KMS-11 (cell line): ENCODE measurements around the gene NELFB.

Experiments
- H2AFZ ChIP-seq: fragments of 200-600 bp; sonication (generic); 2 replicates; pipeline ENCODE4 v1.6.1; 2016; ENCODE audit warnings: antibody characterized with exemption, mixed run types, low read depth
- H3K27ac ChIP-seq: fragments of 200-600 bp; sonication (generic); 2 replicates; pipeline ENCODE4 v1.6.1; 2016; ENCODE audit warnings: mild to moderate bottlenecking, mixed run types
- H3K27me3 ChIP-seq: fragments of 200-600 bp; sonication (generic); 2 replicates; pipeline ENCODE4 v1.6.1; 2017; ENCODE audit warnings: mild to moderate bottlenecking, low read depth, mixed run types, moderate library complexity; ENCODE audit not compliant: insufficient read depth
- H3K36me3 ChIP-seq: fragments of 200-600 bp; sonication (generic); 2 replicates; pipeline ENCODE4 v1.6.1; 2017; ENCODE audit warnings: mild to moderate bottlenecking, mixed run types; ENCODE audit not compliant: insufficient read depth
- H3K4me1 ChIP-seq: fragments of 200-600 bp; sonication (generic); 2 replicates; pipeline ENCODE4 v1.6.1; 2016; ENCODE audit warnings: mild to moderate bottlenecking, low read depth, mixed run types; ENCODE audit not compliant: poor library complexity, severe bottlenecking
- H3K4me2 ChIP-seq: fragments of 200-600 bp; sonication (generic); 2 replicates; pipeline ENCODE4 v1.7.0; 2016; ENCODE audit warnings: mild to moderate bottlenecking, mixed run types
- H3K4me3 ChIP-seq: fragments of 200-600 bp; sonication (generic); IDR thresholded peaks from 2 replicates; pipeline ENCODE4 v1.6.1; 2017; ENCODE audit warnings: low read depth, low read length, mixed read lengths; ENCODE audit not compliant: insufficient read depth
- H3K79me2 ChIP-seq: fragments of 200-600 bp; sonication (generic); 2 replicates; pipeline ENCODE4 v1.6.1; 2016; ENCODE audit warnings: low read depth, mixed run types; ENCODE audit not compliant: insufficient read depth
- H3K9ac ChIP-seq: fragments of 200-600 bp; sonication (generic); 2 replicates; pipeline ENCODE4 v1.6.1; 2016; ENCODE audit warnings: mild to moderate bottlenecking, mixed run types
- H4K20me1 ChIP-seq: fragments of 200-600 bp; sonication (generic); 2 replicates; pipeline ENCODE4 v1.6.1; 2016; ENCODE audit warnings: mild to moderate bottlenecking, mixed run types; ENCODE audit not compliant: insufficient read depth
- TF ChIP-seq, protein P1 (sequence below): fragments of 200-600 bp; sonication (generic); conservative IDR thresholded peaks from 2 replicates; pipeline ENCODE4 v1.6.1; 2017; ENCODE audit warnings: low read depth, mild to moderate bottlenecking, antibody characterized with exemption, low read length, moderate library complexity, mixed read lengths

Gene NELFB

DNA sequence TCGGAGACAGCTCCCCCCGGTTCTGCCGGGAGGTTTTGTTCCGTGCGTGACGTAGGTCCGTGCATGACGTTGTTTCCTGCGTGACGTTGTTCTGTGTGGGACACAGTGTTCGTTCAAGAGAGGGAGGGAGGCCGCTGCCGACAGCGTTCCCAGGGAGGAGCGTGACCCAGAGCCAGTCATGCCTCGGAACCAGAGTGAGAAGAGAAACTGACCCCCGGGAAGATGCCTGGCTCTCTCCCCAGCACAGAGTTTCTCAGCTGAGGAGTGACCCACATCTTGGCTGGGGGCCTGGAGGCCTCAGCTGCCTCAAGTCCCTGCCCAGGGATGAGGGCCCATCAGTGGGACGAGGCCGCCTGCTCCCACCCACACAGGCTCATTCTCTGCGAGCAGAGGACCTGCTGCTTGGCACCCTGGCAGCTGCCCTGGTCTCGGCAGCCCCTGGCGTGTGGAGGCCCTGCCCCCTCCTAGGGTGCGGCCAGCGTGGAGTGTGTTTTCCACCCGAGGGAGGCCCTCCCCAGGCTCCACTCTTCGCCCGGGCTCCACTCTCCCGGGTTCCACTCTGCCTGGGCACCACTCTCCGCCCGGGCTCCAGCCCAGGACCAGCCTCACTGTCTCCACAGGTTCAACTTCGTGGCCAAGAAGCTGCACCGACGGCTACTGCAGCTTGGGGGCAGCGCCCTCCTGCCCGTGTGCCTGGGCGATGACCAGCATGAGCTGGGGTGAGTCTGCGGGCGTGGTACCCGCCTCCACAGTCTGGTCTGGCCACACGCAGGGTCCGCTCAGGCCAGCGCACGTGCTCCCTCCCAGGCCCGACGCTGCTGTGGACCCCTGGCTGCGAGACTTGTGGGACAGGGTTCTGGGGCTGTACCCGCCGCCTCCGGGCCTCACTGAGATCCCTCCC, 41.7 kb upstream of the NELFB start:
- no peak overlapping the region for H3K9ac ChIP-seq
- H3K4me3 ChIP-seq, result no peak overlapping the region
- no peaks in the 10 kb centered on the region for H3K79me2 ChIP-seq
- TF ChIP-seq, protein P1, sequence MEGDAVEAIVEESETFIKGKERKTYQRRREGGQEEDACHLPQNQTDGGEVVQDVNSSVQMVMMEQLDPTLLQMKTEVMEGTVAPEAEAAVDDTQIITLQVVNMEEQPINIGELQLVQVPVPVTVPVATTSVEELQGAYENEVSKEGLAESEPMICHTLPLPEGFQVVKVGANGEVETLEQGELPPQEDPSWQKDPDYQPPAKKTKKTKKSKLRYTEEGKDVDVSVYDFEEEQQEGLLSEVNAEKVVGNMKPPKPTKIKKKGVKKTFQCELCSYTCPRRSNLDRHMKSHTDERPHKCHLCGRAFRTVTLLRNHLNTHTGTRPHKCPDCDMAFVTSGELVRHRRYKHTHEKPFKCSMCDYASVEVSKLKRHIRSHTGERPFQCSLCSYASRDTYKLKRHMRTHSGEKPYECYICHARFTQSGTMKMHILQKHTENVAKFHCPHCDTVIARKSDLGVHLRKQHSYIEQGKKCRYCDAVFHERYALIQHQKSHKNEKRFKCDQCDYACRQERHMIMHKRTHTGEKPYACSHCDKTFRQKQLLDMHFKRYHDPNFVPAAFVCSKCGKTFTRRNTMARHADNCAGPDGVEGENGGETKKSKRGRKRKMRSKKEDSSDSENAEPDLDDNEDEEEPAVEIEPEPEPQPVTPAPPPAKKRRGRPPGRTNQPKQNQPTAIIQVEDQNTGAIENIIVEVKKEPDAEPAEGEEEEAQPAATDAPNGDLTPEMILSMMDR, result no peak
- H2AFZ ChIP-seq, result no peak overlapping the region
- H4K20me1 ChIP-seq, result no peaks in the 10 kb centered on the region
- H3K27me3 ChIP-seq, result no peaks in the 10 kb centered on the region
- H3K36me3 ChIP-seq, result no peaks in the 10 kb centered on the region
- H3K27ac ChIP-seq, result no peak overlapping the region
- no peaks in the 10 kb centered on the region for H3K4me1 ChIP-seq
- no peak overlapping the region for H3K4me2 ChIP-seq

DNA sequence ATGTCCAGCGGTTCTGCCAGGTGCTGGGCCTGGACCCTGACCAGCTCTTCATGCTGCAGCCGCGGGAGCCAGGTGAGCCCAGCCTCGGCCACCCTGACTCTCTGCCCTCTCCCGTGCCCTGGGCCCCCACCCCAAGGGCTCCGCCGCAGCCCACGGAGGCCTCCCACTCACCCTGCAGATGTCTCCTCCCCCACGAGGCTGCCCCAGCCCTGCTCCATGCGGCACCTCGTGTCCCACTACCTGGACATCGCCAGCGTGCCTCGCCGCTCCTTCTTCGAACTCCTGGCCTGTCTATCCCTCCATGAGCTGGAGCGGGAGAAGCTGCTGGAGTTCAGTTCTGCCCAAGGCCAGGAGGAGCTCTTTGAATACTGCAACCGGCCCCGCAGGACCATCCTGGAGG, 40.5 kb upstream of the NELFB start:
- no peaks in the 10 kb centered on the region for H3K79me2 ChIP-seq
- H3K4me2 ChIP-seq, result no peak overlapping the region
- H2AFZ ChIP-seq, result no peak overlapping the region
- H3K27ac ChIP-seq, result no peak overlapping the region
- H3K27me3 ChIP-seq, result no peaks in the 10 kb centered on the region
- no peaks in the 10 kb centered on the region for H4K20me1 ChIP-seq
- no peaks in the 10 kb centered on the region for H3K36me3 ChIP-seq
- no peaks in the 10 kb centered on the region for H3K4me1 ChIP-seq
- no peak overlapping the region for H3K4me3 ChIP-seq
- TF ChIP-seq, protein P1, result no peak
- H3K9ac ChIP-seq, result no peak overlapping the region

DNA sequence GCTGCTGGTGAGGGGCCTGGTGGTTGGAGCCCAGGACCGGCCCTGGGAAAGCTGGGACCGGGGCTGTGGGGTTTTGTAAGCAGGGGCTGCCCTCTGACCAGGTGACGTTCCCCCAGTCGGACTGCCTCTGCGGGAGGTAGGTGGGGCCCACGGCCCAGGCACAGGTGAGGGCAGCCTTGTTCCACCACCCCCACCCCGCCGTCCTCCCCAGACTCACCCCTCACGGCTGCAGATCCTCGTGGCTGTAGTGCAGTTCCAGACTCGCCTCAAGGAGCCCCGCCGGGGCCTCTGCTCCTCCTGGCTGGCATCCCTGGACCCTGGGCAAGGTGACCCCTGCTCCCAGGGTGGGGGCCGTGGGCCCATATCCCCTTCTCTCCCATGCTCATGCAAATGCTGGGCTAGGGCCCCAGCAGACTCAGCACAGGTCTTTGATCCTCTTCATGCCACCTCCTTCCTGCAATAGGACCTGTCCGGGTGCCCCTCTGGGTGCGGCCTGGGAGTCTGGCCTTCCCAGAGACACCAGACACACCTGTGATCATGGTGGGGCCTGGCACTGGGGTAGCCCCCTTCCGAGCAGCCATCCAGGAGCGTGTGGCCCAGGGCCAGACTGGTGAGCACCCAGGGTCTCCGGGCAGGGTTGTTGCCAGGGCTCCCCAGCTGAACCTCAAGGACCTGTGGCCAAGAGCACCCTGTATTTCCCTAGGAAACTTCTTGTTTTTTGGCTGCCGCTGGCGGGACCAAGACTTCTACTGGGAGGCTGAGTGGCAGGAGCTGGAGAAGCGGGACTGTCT, 39.7 kb upstream of the NELFB start:
- no peak overlapping the region for H3K4me3 ChIP-seq
- no peak overlapping the region for H3K9ac ChIP-seq
- no peaks in the 10 kb centered on the region for H3K36me3 ChIP-seq
- no peaks in the 10 kb centered on the region for H3K27me3 ChIP-seq
- H3K79me2 ChIP-seq, result no peaks in the 10 kb centered on the region
- no peak overlapping the region for H3K27ac ChIP-seq
- H2AFZ ChIP-seq, result no peak overlapping the region
- no peak overlapping the region for H3K4me2 ChIP-seq
- no peaks in the 10 kb centered on the region for H3K4me1 ChIP-seq
- TF ChIP-seq, protein P1, result no peak
- no peaks in the 10 kb centered on the region for H4K20me1 ChIP-seq

DNA sequence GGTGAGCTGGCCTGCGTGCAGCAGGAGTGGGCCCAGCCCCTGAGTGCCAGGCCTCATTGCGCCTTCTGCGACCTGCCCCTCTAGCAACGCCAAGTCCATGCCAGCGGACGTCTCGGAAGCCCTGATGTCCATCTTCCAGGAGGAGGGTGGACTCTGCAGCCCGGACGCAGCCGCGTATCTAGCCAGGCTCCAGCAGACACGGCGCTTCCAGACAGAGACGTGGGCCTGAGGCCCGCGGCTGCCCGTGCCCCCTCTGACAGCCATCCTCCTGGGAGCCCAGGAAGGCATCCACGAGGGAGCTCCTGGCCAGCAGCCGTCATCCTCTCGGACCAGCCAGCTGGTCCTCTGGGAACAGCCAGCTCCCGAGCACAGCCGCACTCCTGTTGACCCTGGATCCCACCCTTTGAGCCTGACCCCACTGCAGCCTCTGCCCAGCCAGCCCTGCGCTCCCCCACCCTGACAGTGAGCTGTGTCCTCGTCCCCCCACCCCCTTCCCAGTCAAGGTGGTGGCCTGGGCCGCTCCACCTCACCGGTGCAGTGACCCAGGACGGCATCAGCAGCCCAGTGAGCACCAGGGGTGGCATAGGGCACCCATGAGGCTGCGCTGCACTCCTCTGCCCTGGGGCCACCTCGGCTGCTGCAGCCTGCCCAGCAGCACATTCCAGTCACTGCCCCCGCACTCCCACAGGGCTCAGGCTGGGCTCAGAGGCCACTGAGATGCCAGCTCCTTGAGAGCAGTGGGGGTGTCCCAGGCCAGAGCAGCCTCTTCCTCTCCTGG, 38.8 kb upstream of the NELFB start:
- H2AFZ ChIP-seq, result no peak overlapping the region
- H3K27ac ChIP-seq, result no peak overlapping the region
- no peaks in the 10 kb centered on the region for H3K4me1 ChIP-seq
- H3K27me3 ChIP-seq, result no peaks in the 10 kb centered on the region
- H4K20me1 ChIP-seq, result no peaks in the 10 kb centered on the region
- no peaks in the 10 kb centered on the region for H3K36me3 ChIP-seq
- H3K4me2 ChIP-seq, result no peak overlapping the region
- H3K9ac ChIP-seq, result no peak overlapping the region
- H3K79me2 ChIP-seq, result no peaks in the 10 kb centered on the region
- H3K4me3 ChIP-seq, result no peak overlapping the region
- TF ChIP-seq, protein P1, result no peak
